HUES64 (cell line): Measurements from ENCODE around the gene SRCAP.

Source experiments
- H3K27ac ChIP-seq: 2 replicates; pipeline ENCODE4 v1.7.0; 2013; ENCODE audit warnings: low read depth, low read length, inconsistent platforms
- H3K27me3 ChIP-seq: 2 replicates; pipeline ENCODE4 v1.6.1; 2013; ENCODE audit warnings: mild to moderate bottlenecking, low read length; ENCODE audit not compliant: insufficient read depth
- H3K36me3 ChIP-seq: 2 replicates; pipeline ENCODE4 v1.6.1; 2013; ENCODE audit warnings: mild to moderate bottlenecking, low read length; ENCODE audit not compliant: insufficient read depth
- H3K4me1 ChIP-seq: 2 replicates; pipeline ENCODE4 v1.6.1; 2013; ENCODE audit warnings: mild to moderate bottlenecking, low read length, moderate library complexity; ENCODE audit not compliant: insufficient read depth
- H3K4me3 ChIP-seq: 2 replicates; pipeline ENCODE4 v1.5.1; 2013; ENCODE audit warnings: mild to moderate bottlenecking, low read length, moderate library complexity
- H3K9ac ChIP-seq: 2 replicates; pipeline ENCODE4 v1.6.1; 2013; ENCODE audit warnings: mild to moderate bottlenecking, low read depth, low read length
- H3K9me3 ChIP-seq: 2 replicates; pipeline ENCODE4 v1.6.1; 2013; ENCODE audit warnings: low read depth, low read length; ENCODE audit not compliant: insufficient read depth
- WGBS: fragments of 150-250, 120-280 bp; methylation state at CpG from one replicate; pipeline ENCODE4 v1.1.7; 2013; ENCODE audit warnings: missing lambda C conversion rate; 5-methylcytosine and 5-hydroxymethylcytosine counted together

SRCAP gene

GRCh38 chr16:30748634-30749445 is 49.9 kb downstream of the SRCAP start:
- 16% methylated on average over 36 of the region's 36 CpGs for WGBS
- peak overlapping the region; percentile 71; the same call in 1 of the 2 replicates for H3K27ac ChIP-seq
- peak overlapping the region; percentile 79 for H3K4me3 ChIP-seq
- H3K36me3 ChIP-seq = peaks cover 45% of the 10 kb centered on the region
- no peaks in the 10 kb centered on the region for H3K4me1 ChIP-seq
- H3K27me3 ChIP-seq = no peaks in the 10 kb centered on the region
- H3K9me3 ChIP-seq = no peaks in the 10 kb centered on the region
- H3K9ac ChIP-seq = peak overlapping the region; percentile 59; the same call in 1 of the 2 replicates

GRCh38 chr16:30750201-30750600 is 51.2 kb downstream of the SRCAP start:
- Histone ChIP-seq H3K27ac (no peak overlapping the region), H3K9ac (no peak overlapping the region), H3K36me3 (peaks cover 43% of the 10 kb centered on the region), H3K4me1 (no peaks in the 10 kb centered on the region), H3K4me3 (no peak overlapping the region), H3K27me3 (no peaks in the 10 kb centered on the region), H3K9me3 (no peaks in the 10 kb centered on the region)
- WGBS = 96% methylated on average over 4 of the region's 4 CpGs

DNA sequence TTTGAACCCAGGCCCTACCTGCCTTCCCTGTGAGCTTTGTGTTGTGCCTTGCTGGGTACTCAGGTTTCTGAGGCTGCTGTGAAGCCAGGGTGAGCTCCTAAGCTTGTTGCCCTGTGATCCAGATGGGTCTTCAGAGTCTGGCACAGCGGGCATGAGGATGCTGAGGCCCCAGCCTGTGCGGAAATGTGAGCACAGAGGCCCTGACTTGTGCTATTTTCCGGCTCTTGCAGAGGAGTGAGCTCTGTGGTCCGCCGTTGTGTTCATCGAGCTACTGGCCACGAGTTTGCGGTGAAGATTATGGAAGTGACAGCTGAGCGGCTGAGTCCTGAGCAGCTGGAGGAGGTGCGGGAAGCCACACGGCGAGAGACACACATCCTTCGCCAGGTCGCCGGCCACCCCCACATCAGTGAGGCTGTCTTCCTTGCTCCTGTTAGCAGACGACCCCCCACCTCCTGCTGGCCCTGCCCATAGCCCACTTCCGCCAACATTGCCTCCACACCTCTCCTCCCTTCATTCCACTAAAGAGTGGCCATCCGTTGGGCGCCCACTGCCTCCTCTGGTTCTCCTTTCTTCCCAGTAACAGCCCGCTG is 52.0 kb downstream of the SRCAP start:
- Histone ChIP-seq H3K4me1 (no peaks in the 10 kb centered on the region), H3K27me3 (no peaks in the 10 kb centered on the region), H3K27ac (no peak overlapping the region), H3K4me3 (no peak overlapping the region), H3K36me3 (peaks cover 47% of the 10 kb centered on the region), H3K9ac (no peak overlapping the region), H3K9me3 (no peaks in the 10 kb centered on the region)
- 95% methylated on average over 20 of the region's 20 CpGs for WGBS

DNA sequence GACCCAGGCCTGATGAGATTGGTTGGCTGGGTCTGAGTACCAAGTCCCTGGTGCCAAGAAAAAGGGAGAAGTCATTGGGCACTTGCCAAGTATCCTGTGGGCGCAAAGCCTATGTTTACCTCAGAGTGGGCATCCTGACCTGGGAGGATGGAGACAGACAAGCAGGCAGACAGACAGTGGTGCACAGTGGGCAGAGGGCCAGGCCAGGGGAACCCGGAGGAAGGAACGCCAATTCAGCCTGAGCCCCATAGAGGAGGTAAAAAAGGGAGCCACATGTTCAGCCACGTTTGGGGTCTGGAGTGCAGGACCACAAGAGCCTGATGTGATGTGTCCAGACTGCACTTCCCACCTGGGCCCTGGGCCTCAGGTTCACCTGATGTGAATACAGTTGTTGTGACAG is 54.6 kb downstream of the SRCAP start:
- no peaks in the 10 kb centered on the region for H3K9me3 ChIP-seq
- H3K9ac ChIP-seq = no peak overlapping the region
- H3K27me3 ChIP-seq = no peaks in the 10 kb centered on the region
- H3K4me3 ChIP-seq = no peak overlapping the region
- 92% methylated on average over 4 of the region's 4 CpGs for WGBS
- H3K36me3 ChIP-seq = peaks cover 61% of the 10 kb centered on the region
- H3K4me1 ChIP-seq = no peaks in the 10 kb centered on the region
- no peak overlapping the region for H3K27ac ChIP-seq

GRCh38 chr16:30755955-30756780 is 57.2 kb downstream of the SRCAP start:
- Histone ChIP-seq H3K36me3 (peaks cover 60% of the 10 kb centered on the region), H3K4me1 (peaks cover 4% of the 10 kb centered on the region; the same call in 1 of the 2 replicates), H3K9ac (no peak overlapping the region), H3K9me3 (no peaks in the 10 kb centered on the region), H3K4me3 (no peak overlapping the region), H3K27ac (no peak overlapping the region), H3K27me3 (no peaks in the 10 kb centered on the region)
- WGBS = 94% methylated on average over 20 of the region's 20 CpGs

GRCh38 chr16:30756781-30757100 is 57.8 kb downstream of the SRCAP start:
- H3K4me1 ChIP-seq = peaks cover 4% of the 10 kb centered on the region; the same call in 1 of the 2 replicates
- 94% methylated on average over 13 of the region's 13 CpGs for WGBS

DNA sequence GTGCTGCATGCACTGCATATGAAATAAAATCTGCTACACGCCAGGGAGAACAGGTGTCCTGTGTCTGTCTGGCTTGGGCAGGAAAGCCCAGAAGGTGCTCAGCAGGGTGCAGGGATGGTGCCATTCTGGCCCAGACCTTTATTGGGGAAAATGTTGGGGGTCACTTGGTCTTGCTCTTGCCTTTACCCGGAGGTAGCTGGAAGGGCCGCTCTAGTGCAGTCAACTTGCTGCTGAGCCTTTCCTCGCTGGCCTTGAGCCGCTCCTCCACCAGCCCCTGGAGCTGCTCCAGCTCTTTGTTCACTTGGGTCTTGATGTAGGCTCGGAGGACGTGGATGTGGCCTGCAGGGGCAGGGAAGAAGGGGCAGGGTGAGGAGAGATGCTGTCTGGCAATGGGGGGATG is 58.3 kb downstream of the SRCAP start:
- peaks cover 54% of the 10 kb centered on the region for H3K36me3 ChIP-seq
- H3K4me1 ChIP-seq = peaks cover 4% of the 10 kb centered on the region; the same call in 1 of the 2 replicates
- H3K4me3 ChIP-seq = no peak overlapping the region
- H3K27ac ChIP-seq = no peak overlapping the region
- H3K9ac ChIP-seq = no peak overlapping the region
- H3K9me3 ChIP-seq = no peaks in the 10 kb centered on the region
- 92% methylated on average over 7 of the region's 7 CpGs for WGBS
- no peaks in the 10 kb centered on the region for H3K27me3 ChIP-seq

More at GRCh38 chr16:30756781-30757100, 57.8 kb downstream of the SRCAP start:
- Histone ChIP-seq H3K4me3 (no peak overlapping the region), H3K27ac (no peak overlapping the region), H3K9me3 (no peaks in the 10 kb centered on the region), H3K9ac (no peak overlapping the region), H3K36me3 (peaks cover 55% of the 10 kb centered on the region), H3K27me3 (no peaks in the 10 kb centered on the region)

DNA sequence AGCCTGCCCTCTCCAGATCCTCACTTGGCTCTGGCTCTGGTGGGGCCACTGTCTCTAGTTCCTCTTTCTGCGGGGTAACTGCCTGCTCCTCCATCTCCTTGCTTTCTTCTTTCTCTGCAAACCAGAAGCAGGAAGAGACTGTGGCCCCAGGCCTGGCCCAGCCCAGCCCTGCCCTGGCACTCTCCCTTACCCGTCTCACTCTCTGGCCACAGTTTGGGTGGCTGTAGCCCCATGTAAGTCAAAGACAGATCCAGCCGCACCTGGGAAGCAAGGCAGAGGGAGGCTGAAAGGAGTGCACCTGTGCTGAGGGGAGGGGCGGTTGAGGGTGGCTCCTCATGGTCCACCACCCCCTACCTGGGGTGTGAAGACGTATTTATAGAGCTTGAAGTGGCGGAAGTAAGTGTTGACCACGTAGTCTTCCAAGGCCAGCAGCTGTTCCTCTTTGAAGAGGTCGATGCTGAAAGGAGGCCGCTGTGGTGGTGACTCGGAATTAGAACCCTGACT is 60.1 kb downstream of the SRCAP start:
- Histone ChIP-seq H3K9me3 (no peaks in the 10 kb centered on the region), H3K4me1 (peaks cover 9% of the 10 kb centered on the region; the same call in 1 of the 2 replicates), H3K36me3 (peaks cover 49% of the 10 kb centered on the region), H3K27me3 (no peaks in the 10 kb centered on the region), H3K9ac (no peak overlapping the region), H3K27ac (no peak overlapping the region), H3K4me3 (no peak overlapping the region)
- 92% methylated on average over 10 of the region's 10 CpGs for WGBS

GRCh38 chr16:30760001-30760559 is 61.1 kb downstream of the SRCAP start:
- H3K36me3 ChIP-seq = peaks cover 50% of the 10 kb centered on the region
- H3K4me3 ChIP-seq = no peak overlapping the region
- H3K27me3 ChIP-seq = no peaks in the 10 kb centered on the region
- no peaks in the 10 kb centered on the region for H3K9me3 ChIP-seq
- 91% methylated on average over 7 of the region's 7 CpGs for WGBS
- peaks cover 9% of the 10 kb centered on the region; the same call in 1 of the 2 replicates for H3K4me1 ChIP-seq
- no peak overlapping the region for H3K9ac ChIP-seq
- H3K27ac ChIP-seq = no peak overlapping the region

DNA sequence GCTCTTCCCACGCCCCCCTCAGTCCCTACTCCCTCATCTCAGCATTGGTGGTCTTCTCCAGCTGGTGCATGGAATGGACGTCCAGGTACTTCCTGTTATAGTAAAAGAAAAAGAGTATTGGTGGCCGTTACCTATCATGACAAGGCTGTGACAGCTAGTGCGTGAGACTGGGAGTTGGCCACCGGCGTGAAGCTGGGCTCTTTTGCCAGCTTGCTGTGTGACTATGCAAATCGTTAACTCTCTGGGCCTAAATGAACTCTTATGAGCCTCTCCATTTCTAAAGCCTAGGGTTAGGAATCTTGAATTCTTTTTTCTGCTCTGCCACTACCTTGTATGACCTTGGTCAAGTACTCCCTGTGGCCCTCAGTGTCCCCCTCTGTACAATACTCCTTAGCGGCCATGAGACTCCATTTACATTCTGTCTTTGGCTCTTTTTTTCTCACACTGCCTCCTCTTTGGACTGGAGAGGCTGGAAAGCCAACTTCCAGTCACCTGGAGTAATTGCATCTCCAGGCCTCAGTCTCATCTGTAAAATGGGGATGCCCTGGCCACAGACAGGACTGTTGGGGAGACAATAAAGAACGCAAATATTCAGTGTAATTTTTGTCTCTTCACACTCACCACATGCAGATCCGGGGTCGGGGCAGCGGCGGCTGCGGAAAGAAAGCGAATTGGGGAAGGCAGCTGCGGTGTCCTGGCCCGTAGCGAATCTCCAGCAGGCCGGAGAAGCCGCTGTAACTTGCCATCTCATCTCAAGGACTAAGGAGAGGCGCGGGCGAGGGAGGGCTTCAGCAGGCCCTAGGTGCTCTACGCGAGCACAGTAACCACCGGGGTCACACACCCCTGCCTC is 61.8 kb downstream of the SRCAP start:
- Histone ChIP-seq H3K27me3 (no peaks in the 10 kb centered on the region), H3K9ac (peak overlapping the region; percentile 62; the same call in 1 of the 2 replicates), H3K4me3 (peak overlapping the region; percentile 96), H3K36me3 (peaks cover 52% of the 10 kb centered on the region), H3K27ac (no peak overlapping the region), H3K4me1 (peaks cover 9% of the 10 kb centered on the region; the same call in 1 of the 2 replicates), H3K9me3 (no peaks in the 10 kb centered on the region)
- WGBS = 31% methylated on average over 26 of the region's 26 CpGs
